Endothelial cell of umbilical vein (primary cell): ENCODE results near the gene LCA5L. TPM values are rescaled to one million over a fixed set of nuclear protein-coding genes. Genes with fewer than 3 reads are reported as not detected.

Experiments
- BruUV-seq: library from RNA; stranded (reverse); fragments of 400-500 nt; replicated peaks from 2 replicates; lab custom pipeline; 2021; lab: Mats Ljungman, UMichigan
- CTCF ChIA-PET: fragments of 300-600, 350-600 bp; sonication (Branson Sonifier 250); formaldehyde crosslinking; loops from one replicate; lab custom pipeline; 2021; ENCODE audit warnings: antibody characterized with exemption, inconsistent platforms; lab: Charles Lee
- POLR2A ChIA-PET: fragments of 300-600, 350-600 bp; sonication (Branson Sonifier 250); formaldehyde crosslinking; loops from one replicate; lab custom pipeline; 2021; ENCODE audit warnings: antibody characterized with exemption, inconsistent platforms; lab: Charles Lee
- DNase-seq: peaks from one replicate; pipeline ENCODE4 v3.0.0-alpha.2; 2011; ENCODE audit warnings: low read depth, low spot score
- FAIRE-seq: peaks from 2 replicates; lab custom pipeline; 2011; peaks lifted over from hg19 to GRCh38; lab: Jason Lieb, UNC
- H2AFZ ChIP-seq: 2 replicates; pipeline ENCODE4 v1.6.0; 2012; ENCODE audit warnings: low read depth, low read length, control low read depth, inconsistent platforms
- H3K27ac ChIP-seq: 2 replicates; pipeline ENCODE4 v1.5.1; 2011; ENCODE audit warnings: low read depth, mild to moderate bottlenecking, control low read depth, low read length, moderate library complexity; ENCODE audit not compliant: insufficient read depth
- H3K27me3 ChIP-seq, 2 experiments: 2 replicates each; pipeline versions ENCODE4 v1.6.0 to v1.6.1; 2011; ENCODE audit warnings: low read length in 2 of 2, mixed read lengths in 1 of 2; ENCODE audit not compliant: control insufficient read depth in 2 of 2, insufficient read depth in 2 of 2
- H3K36me3 ChIP-seq, 2 experiments: 2 replicates in 1 of 2; 3 replicates in 1 of 2; pipeline ENCODE4 v1.5.1; 2011; ENCODE audit warnings: low read length in 2 of 2, mild to moderate bottlenecking in 1 of 2, moderate library complexity in 1 of 2; ENCODE audit not compliant: control insufficient read depth in 2 of 2, insufficient read depth in 2 of 2; ENCODE audit errors: extremely low read depth in 1 of 2
- H3K4me1 ChIP-seq: 3 replicates; pipeline ENCODE4 v1.5.1; 2011; ENCODE audit warnings: mild to moderate bottlenecking, low read length; ENCODE audit not compliant: control insufficient read depth, insufficient read depth; ENCODE audit errors: extremely low read depth
- H3K4me2 ChIP-seq: 2 replicates; pipeline ENCODE4 v1.6.1; 2011; ENCODE audit warnings: low read length, control low read depth, mixed read lengths; ENCODE audit not compliant: insufficient read depth
- H3K4me3 ChIP-seq, 3 experiments: fragments of 200-600 bp in 1 of 3; sonication (generic), shearing (Covaris generic) in 1 of 3; replicated peaks in 1 of 3; 2 replicates each; pipeline ENCODE4 v1.5.1; 2011 to 2016; ENCODE audit warnings: control low read depth in 3 of 3, low read length in 3 of 3, mild to moderate bottlenecking in 2 of 3, inconsistent platforms in 1 of 3, low read depth in 1 of 3, moderate library complexity in 1 of 3; ENCODE audit not compliant: insufficient read depth in 1 of 3
- H3K79me2 ChIP-seq: 2 replicates; pipeline ENCODE4 v1.6.0; 2012; ENCODE audit warnings: low read length, inconsistent platforms; ENCODE audit not compliant: control insufficient read depth, insufficient read depth
- H3K9ac ChIP-seq: replicated peaks from 2 replicates; pipeline ENCODE3; 2011; ENCODE audit warnings: low read length, control low read depth; ENCODE audit not compliant: insufficient read depth; ENCODE audit errors: extremely low read depth
- H3K9me1 ChIP-seq: replicated peaks from 3 replicates; pipeline ENCODE4 v1.6.0; 2011; ENCODE audit warnings: mild to moderate bottlenecking, low read length; ENCODE audit not compliant: control insufficient read depth, insufficient read depth; ENCODE audit errors: extremely low read depth
- H3K9me3 ChIP-seq: replicated peaks from 2 replicates; pipeline ENCODE4 v1.5.1; 2012; ENCODE audit warnings: low read length, inconsistent platforms; ENCODE audit not compliant: control insufficient read depth, insufficient read depth
- H4K20me1 ChIP-seq: replicated peaks from 2 replicates; pipeline ENCODE3; 2011; ENCODE audit warnings: mild to moderate bottlenecking, low read length; ENCODE audit not compliant: control insufficient read depth, insufficient read depth; ENCODE audit errors: extremely low read depth
- CTCF ChIP-seq, 2 donors: IDR thresholded peaks; 1 replicate in 1 of 2; 2 replicates in 1 of 2; pipeline ENCODE4 v1.5.1; 2011; ENCODE audit warnings: low read length in 2 of 2, mild to moderate bottlenecking in 2 of 2, moderate library complexity in 2 of 2, control low read depth in 1 of 2, inconsistent platforms in 1 of 2, low read depth in 1 of 2; ENCODE audit not compliant: insufficient read depth in 1 of 2; ENCODE audit errors: extremely low read depth in 1 of 2
- EZH2 ChIP-seq: IDR thresholded peaks from 2 replicates; pipeline ENCODE4 v1.6.1; 2012; ENCODE audit warnings: borderline replicate concordance, low read depth, mild to moderate bottlenecking, moderate library complexity, low read length, inconsistent platforms; ENCODE audit not compliant: severe bottlenecking
- FOS ChIP-seq: IDR thresholded peaks from 2 replicates; pipeline ENCODE4 v1.6.1; 2011; ENCODE audit warnings: mild to moderate bottlenecking, low read length, moderate library complexity, borderline replicate concordance; ENCODE audit not compliant: insufficient read depth
- GATA2 ChIP-seq: IDR thresholded peaks from 2 replicates; pipeline ENCODE4 v1.7.0; 2011; ENCODE audit warnings: low read depth, mild to moderate bottlenecking, moderate library complexity, mixed read lengths, low read length; ENCODE audit not compliant: insufficient read length, insufficient read depth
- JUN ChIP-seq: IDR thresholded peaks from 2 replicates; pipeline ENCODE4 v1.6.1; 2011; ENCODE audit warnings: borderline replicate concordance, low read depth; ENCODE audit not compliant: insufficient read length, insufficient read depth
- MAX ChIP-seq: IDR thresholded peaks from 2 replicates; pipeline ENCODE4 v1.6.1; 2011; ENCODE audit not compliant: insufficient read depth, insufficient read length
- MYC ChIP-seq: IDR thresholded peaks from one replicate; pipeline ENCODE4 v1.6.1; 2011; ENCODE audit warnings: mild to moderate bottlenecking, low read depth, low read length
- POLR2A ChIP-seq: IDR thresholded peaks from 2 replicates; pipeline ENCODE4 v1.6.1; 2012; ENCODE audit warnings: low read depth, mild to moderate bottlenecking, control low read depth, low read length
- POLR2AphosphoS5 ChIP-seq: IDR thresholded peaks from 2 replicates; pipeline ENCODE4 v1.6.1; 2012; ENCODE audit warnings: low read depth, mild to moderate bottlenecking, control low read depth, low read length, moderate library complexity; ENCODE audit not compliant: insufficient read depth
- dilution Hi-C: fragments of 300-500 bp; cut with MboI; formaldehyde crosslinking; loops from one replicate; pipeline ENCODE4 v1.15.0; 2019; ENCODE audit warnings: low sequenced_read_pairs; ENCODE audit not compliant: extremely low pct_ligation_motif_present
- intact Hi-C: fragments of 100-400 bp; cut with micrococcal nuclease; formaldehyde crosslinking; loops from one replicate; pipeline ENCODE4 v1.10.0; 2022
- polyA plus RNA-seq, 4 experiments: library from polyadenylated mRNA; depleted of rRNA in 3 of 4; stranded (reverse) in 3 of 4; unstranded in 1 of 4; fragments of >200 nt; gene quantifications; 2 replicates each; pipeline versions ENCODE4 v1.2.1 to v1.2.3, GENCODE V29; 2011 to 2012; ENCODE audit warnings: missing spikeins in 1 of 4
- total RNA-seq: library from RNA; stranded (reverse); gene quantifications from 2 replicates; pipeline ENCODE4 v1.2.3, GENCODE V29; 2021

Gene LCA5L
- total and polyA plus RNA-seq, 2 donors (not counting 3 experiments of a cell fraction or from before 2014, with no cell fraction given) = 0.26 to 1.0 TPM

GRCh38 chr21:39481886-39482285 is 36.3 kb upstream of the LCA5L start:
- CTCF ChIA-PET = no interaction called here
- DNase-seq (no peak), FAIRE-seq (no peak)
- H3K9me1 ChIP-seq = no peaks in the 10 kb centered on the region
- H3K27me3 ChIP-seq = peaks cover 0 to 3% of the 10 kb centered on the region in 2 experiments
- BruUV-seq = no TSS peak
- intact Hi-C loops = no loop called here
- H3K4me2 ChIP-seq = no peak overlapping the region
- H3K79me2 ChIP-seq = no peaks in the 10 kb centered on the region
- H4K20me1 ChIP-seq = no peaks in the 10 kb centered on the region
- H3K4me1 ChIP-seq = no peaks in the 10 kb centered on the region
- H3K36me3 ChIP-seq = no peaks in the 10 kb centered on the region
- H3K9me3 ChIP-seq = no peaks in the 10 kb centered on the region
- no peak overlapping the region for H3K9ac ChIP-seq
- H2AFZ ChIP-seq = no peak overlapping the region
- H3K27ac ChIP-seq = no peak overlapping the region
- H3K4me3 ChIP-seq = no peak overlapping the region
- dilution Hi-C loops = no loop called here
- TF ChIP-seq POLR2A (no peak), CTCF (IDR thresholded peaks at IDR 0.05; ENCODE audit: extremely low read depth in 1 of 2, insufficient read depth in 1 of 2, low read depth in 1 of 2, low read length in 2 of 2) (no peak), POLR2AphosphoS5 (no peak), MAX (no peak), EZH2 (no peak), JUN (no peak)
- POLR2A ChIA-PET = no interaction called here

- H3K27me3 ChIP-seq = peaks cover 0 to 3% of the 10 kb centered on the region in 2 experiments
- TF ChIP-seq GATA2 (no peak), JUN (no peak), FOS (no peak), MAX (no peak), CTCF (IDR thresholded peaks at IDR 0.05; ENCODE audit: extremely low read depth in 1 of 2, insufficient read depth in 1 of 2, low read depth in 1 of 2, low read length in 2 of 2) (no peak), MYC (no peak), POLR2AphosphoS5 (no peak), POLR2A (no peak), EZH2 (no peak)
- no peak overlapping the region for H3K9ac ChIP-seq
- H3K79me2 ChIP-seq = no peaks in the 10 kb centered on the region
- dilution Hi-C loops (no loop called here), intact Hi-C loops (no loop called here)
- H2AFZ ChIP-seq = no peak overlapping the region
- no peak for FAIRE-seq
- no peak overlapping the region for H3K27ac ChIP-seq
- BruUV-seq = no TSS peak
- H3K4me2 ChIP-seq = no peak overlapping the region
- H3K4me3 ChIP-seq = no peak overlapping the region
- no peaks in the 10 kb centered on the region for H3K36me3 ChIP-seq
- ChIA-PET POLR2A (no interaction called here), CTCF (no interaction called here)
- H3K9me3 ChIP-seq = no peaks in the 10 kb centered on the region
- H3K4me1 ChIP-seq = no peaks in the 10 kb centered on the region
- H4K20me1 ChIP-seq = no peaks in the 10 kb centered on the region
- no peak for DNase-seq
- no peaks in the 10 kb centered on the region for H3K9me1 ChIP-seq
These were observed 34.7 kb upstream of the LCA5L start for GRCh38 chr21:39480271-39480670.
